ENCODE measurements around the gene STING1.
"Not testable (repeated sequence)": the region's sequence is repeated elsewhere in the genome, so short reads cannot be mapped to it uniquely, and the experiment has no call there.

- TF ChIP-seq CTCF (conservative IDR thresholded peaks at IDR 0.05 in 1 of 2, IDR thresholded peaks at IDR 0.05 in 1 of 2; ENCODE audit: low read depth in 1 of 2, low read length in 2 of 2) = peak; percentile 61 to 71
- not testable (repeated sequence) for TF ChIP-seq EZH2 (IDR thresholded peaks at IDR 0.05; ENCODE audit: low read length, missing control alignments)
These were observed 30.9 kb upstream of the STING1 start for GRCh38 chr5:139513434-139513833.

Measured in fibroblast of lung (primary cell).